CD4-positive, alpha-beta T cell treated with Interleukin-12 subunit alpha and Interleukin-12 subunit beta, for 1 hour (primary cell): ENCODE results near the gene BICRAL.

Experiments
- DNase-seq: peaks from one replicate; pipeline ENCODE4 v3.0.0-alpha.2; 2020

BICRAL gene

GRCh38 chr6:42904467-42904866, 122.6 kb downstream of the BICRAL start:
- no peak for DNase-seq

- no peak for DNase-seq
Measured at GRCh38 chr6:42907336-42907735, 125.5 kb downstream of the BICRAL start.

DNA sequence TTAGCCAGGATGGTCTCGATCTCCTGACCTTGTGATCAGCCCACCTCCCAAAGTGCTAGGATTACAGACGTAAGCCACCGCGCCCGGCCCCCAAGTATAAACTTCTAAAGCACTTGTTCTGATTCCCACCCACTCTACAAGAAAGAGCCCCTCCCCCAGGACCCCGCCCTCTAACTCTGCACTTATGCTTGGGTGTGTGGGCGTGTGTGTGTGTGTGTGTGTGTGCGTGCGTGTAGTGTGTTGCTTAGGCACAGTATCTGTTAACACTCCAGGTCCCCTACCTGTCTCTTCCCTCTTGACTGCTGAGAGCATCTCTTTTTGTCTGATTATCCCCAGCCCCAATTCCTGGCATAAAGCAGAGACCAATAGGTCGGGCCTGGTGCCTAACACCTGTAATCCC, 128.0 kb downstream of the BICRAL start:
- no peak for DNase-seq

DNA sequence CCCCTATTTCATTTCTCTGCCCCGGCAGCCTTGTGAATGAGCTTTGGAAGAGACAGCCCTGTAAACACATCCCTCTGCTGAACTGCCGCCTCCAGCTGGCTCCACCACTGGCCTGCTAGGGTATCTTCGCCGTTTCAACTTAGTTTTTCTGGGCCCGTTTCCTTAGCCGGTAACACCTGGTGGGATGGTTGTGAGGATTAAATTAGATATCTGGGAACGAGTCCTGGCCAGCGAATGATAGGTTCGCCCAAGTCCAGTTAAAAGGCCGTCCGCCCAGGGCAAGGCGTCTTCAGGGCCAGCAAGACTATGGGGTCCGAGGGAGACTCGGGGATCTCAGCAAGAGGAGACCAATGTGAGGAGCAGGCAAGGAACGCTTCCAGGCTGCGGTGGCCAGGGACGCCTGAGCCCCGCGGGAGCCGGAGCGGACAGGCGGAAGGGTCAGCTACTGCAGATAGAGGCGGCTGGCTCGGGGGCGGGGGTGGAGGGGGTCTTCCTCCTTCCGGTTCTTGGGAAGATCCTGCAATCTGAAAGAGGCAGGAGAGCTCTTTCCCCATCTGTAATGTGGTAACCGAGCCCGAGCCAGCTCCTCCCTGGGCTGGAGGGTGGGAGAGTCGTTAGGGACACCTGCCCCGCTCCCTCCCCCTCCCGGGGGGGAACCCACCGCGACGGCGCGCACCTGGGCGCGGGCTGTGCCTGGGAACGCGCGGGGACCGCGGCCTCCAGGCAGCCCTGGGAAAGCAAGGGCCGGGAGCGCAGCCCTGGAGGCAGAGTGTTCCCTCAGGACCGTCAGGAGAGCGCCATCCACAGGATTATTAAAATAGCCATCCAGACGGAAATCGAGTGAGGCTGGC, 129.5 kb downstream of the BICRAL start:
- DNase-seq, result no peak

GRCh38 chr6:42914546-42914945, 132.7 kb downstream of the BICRAL start:
- no peak for DNase-seq

- no peak for DNase-seq
Measured at GRCh38 chr6:42915732-42916131, 133.9 kb downstream of the BICRAL start, which contains the start of gene PTCRA. PTCRA (plus strand) TSS chr6:42916053; CDS start chr6:42916070, 17 bp downstream.

GRCh38 chr6:42916288-42916687, 134.4 kb downstream of the BICRAL start:
- no peak for DNase-seq
